HepG2 (cell line): ENCODE data around the gene TBKBP1. TPM values are rescaled to one million over a fixed set of nuclear protein-coding genes. Genes with fewer than 3 reads are reported as not detected.

Experiments used
- ARID4A ChIP-seq: sonication (generic); formaldehyde crosslinking; IDR thresholded peaks from 2 replicates; pipeline ENCODE4 v1.5.0; 2020; ENCODE audit warnings: mild to moderate bottlenecking, missing genetic modification reagents, borderline replicate concordance
- DPF2 ChIP-seq: sonication (generic); formaldehyde crosslinking; IDR thresholded peaks from 2 replicates; pipeline ENCODE4 v1.4.0; 2020; ENCODE audit warnings: mild to moderate bottlenecking, low read depth, missing genetic modification reagents, borderline replicate concordance
- FOXO1 ChIP-seq: sonication (generic); formaldehyde crosslinking; IDR thresholded peaks from 2 replicates; pipeline ENCODE4 v1.4.0; 2020; ENCODE audit warnings: missing genetic modification reagents
- GATAD2A ChIP-seq: IDR thresholded peaks from 2 replicates; pipeline ENCODE4 v1.6.1; 2016
- ZBTB25 ChIP-seq: IDR thresholded peaks from 2 replicates; pipeline ENCODE4 v1.6.1; 2018; ENCODE audit warnings: missing genetic modification reagents
- ZBTB44 ChIP-seq: sonication (generic); formaldehyde crosslinking; IDR thresholded peaks from 2 replicates; pipeline ENCODE4 v1.4.0; 2020; ENCODE audit warnings: missing genetic modification reagents
- ZMYM2 ChIP-seq: sonication (generic); formaldehyde crosslinking; IDR thresholded peaks from 2 replicates; pipeline ENCODE4 v1.8.0; 2022; ENCODE audit warnings: mild to moderate bottlenecking, missing genetic modification reagents
- ZNF235 ChIP-seq: sonication (generic); formaldehyde crosslinking; IDR thresholded peaks from 2 replicates; pipeline ENCODE4 v1.8.1; 2023; ENCODE audit warnings: mild to moderate bottlenecking, missing genetic modification reagents, borderline replicate concordance
- ZNF512 ChIP-seq: sonication (generic); formaldehyde crosslinking; IDR thresholded peaks from 2 replicates; pipeline ENCODE4 v1.4.0; 2020; ENCODE audit warnings: mild to moderate bottlenecking, missing genetic modification reagents
- ZNF530 ChIP-seq: sonication (generic); formaldehyde crosslinking; IDR thresholded peaks from 2 replicates; pipeline ENCODE4 v1.5.0; 2020; ENCODE audit warnings: low read depth, mild to moderate bottlenecking, missing genetic modification reagents
- ZNF556 ChIP-seq: sonication (generic); formaldehyde crosslinking; IDR thresholded peaks from 2 replicates; pipeline ENCODE4 v1.4.0; 2020; ENCODE audit warnings: mild to moderate bottlenecking, missing genetic modification reagents, borderline replicate concordance
- ZNF580 ChIP-seq: IDR thresholded peaks from 2 replicates; pipeline ENCODE4 v1.6.1; 2016; ENCODE audit warnings: low read depth, borderline replicate concordance
- ZNF605 ChIP-seq: sonication (generic); formaldehyde crosslinking; IDR thresholded peaks from 2 replicates; pipeline ENCODE4 v1.8.0; 2022; ENCODE audit warnings: mild to moderate bottlenecking, missing genetic modification reagents
- ZNF740 ChIP-seq: sonication (generic); formaldehyde crosslinking; IDR thresholded peaks from 2 replicates; pipeline ENCODE4 v1.4.0; 2020; ENCODE audit warnings: missing genetic modification reagents
- polyA plus RNA-seq, 8 experiments: library from polyadenylated mRNA; depleted of rRNA in 3 of 8; stranded (reverse) in 7 of 8; unstranded in 1 of 8; fragments of >200 nt; fragmentation: Illumina TruSeq in 4 of 8; extraction: Trizol in 4 of 8; gene quantifications; 2 replicates each; pipeline versions ENCODE4 v1.2.1 to v1.2.3, GENCODE V29; 2011 to 2016; ENCODE audit warnings: low read depth in 4 of 8, missing spikeins in 1 of 8, mixed read lengths in 1 of 8; ENCODE audit not compliant: insufficient read depth in 1 of 8
- total RNA-seq, 5 experiments: library from RNA; depleted of rRNA; stranded (reverse); fragments of >200 nt; fragmentation: Illumina TruSeq; extraction: Trizol; gene quantifications; 2 replicates each; pipeline ENCODE4 v1.2.3, GENCODE V29; 2016; ENCODE audit warnings: low read depth in 1 of 5

Gene TBKBP1
- total and polyA plus RNA-seq, 2 of the 13 experiments (the other 11 are each of a cell fraction or from before 2014, with no cell fraction given), result 2.6 to 7.0 TPM

- TF ChIP-seq ZBTB44 (no peak), FOXO1 (CRISPR knock-in tag) (peak; percentile 34; the same call in 1 of the 2 replicates), ZMYM2 (CRISPR knock-in tag) (no peak), ZBTB25 (no peak), ZNF530 (CRISPR knock-in tag) (no peak), ZNF512 (CRISPR knock-in tag) (no peak), ZNF556 (no peak), GATAD2A (no peak; the same call in 1 of the 2 replicates), DPF2 (CRISPR knock-in tag) (no peak), ZNF605 (CRISPR knock-in tag) (no peak), ZNF235 (CRISPR knock-in tag) (no peak), ZNF740 (peak; percentile 42; the same call in 1 of the 2 replicates), ARID4A (CRISPR knock-in tag) (peak; percentile 63), ZNF580 (CRISPR knock-in tag) (no peak; the same call in 1 of the 2 replicates)
Observed at GRCh38 chr17:47693731-47694580, at the start of gene TBKBP1 (continued).
